ENCODE data around the gene GMDS. TPM values are rescaled to one million over a fixed set of nuclear protein-coding genes. Genes with fewer than 3 reads are reported as not detected.

The GMDS gene
- total RNA-seq, 1 donor from 2014 or later = 17.9 TPM

- no peak for DNase-seq (ENCODE audit: low read depth)
- TF ChIP-seq CTCF (conservative IDR thresholded peaks at IDR 0.05; ENCODE audit: low read depth, low read length) = no peak
- no peak overlapping the region for H3K4me3 ChIP-seq (ENCODE audit: low read depth, low read length)
These were observed 582.9 kb downstream of the GMDS start for GRCh38 chr6:1662534-1662933.

GRCh38 chr6:1659816-1660215, 585.6 kb downstream of the GMDS start:
- no peak for DNase-seq (ENCODE audit: low read depth)
- H3K4me3 ChIP-seq (ENCODE audit: low read depth, low read length) = no peak overlapping the region
- no peak for TF ChIP-seq CTCF (conservative IDR thresholded peaks at IDR 0.05; ENCODE audit: low read depth, low read length)

- H3K4me3 ChIP-seq (ENCODE audit: low read depth, low read length) = no peak overlapping the region
- no peak for DNase-seq (ENCODE audit: low read depth)
- no peak for TF ChIP-seq CTCF (conservative IDR thresholded peaks at IDR 0.05; ENCODE audit: low read depth, low read length)
These were observed 587.0 kb downstream of the GMDS start for GRCh38 chr6:1658212-1659005.

- H3K4me3 ChIP-seq (ENCODE audit: low read depth, low read length) = no peak overlapping the region
- no peak for TF ChIP-seq CTCF (conservative IDR thresholded peaks at IDR 0.05; ENCODE audit: low read depth, low read length)
- DNase-seq (ENCODE audit: low read depth) = no peak
These were observed 587.6 kb downstream of the GMDS start for GRCh38 chr6:1657771-1658165.

- no peak for TF ChIP-seq CTCF (conservative IDR thresholded peaks at IDR 0.05; ENCODE audit: low read depth, low read length)
- DNase-seq (ENCODE audit: low read depth) = peak; percentile 19
- H3K4me3 ChIP-seq (ENCODE audit: low read depth, low read length) = no peak overlapping the region
These were observed 588.2 kb downstream of the GMDS start for GRCh38 chr6:1657116-1657770.

DNA sequence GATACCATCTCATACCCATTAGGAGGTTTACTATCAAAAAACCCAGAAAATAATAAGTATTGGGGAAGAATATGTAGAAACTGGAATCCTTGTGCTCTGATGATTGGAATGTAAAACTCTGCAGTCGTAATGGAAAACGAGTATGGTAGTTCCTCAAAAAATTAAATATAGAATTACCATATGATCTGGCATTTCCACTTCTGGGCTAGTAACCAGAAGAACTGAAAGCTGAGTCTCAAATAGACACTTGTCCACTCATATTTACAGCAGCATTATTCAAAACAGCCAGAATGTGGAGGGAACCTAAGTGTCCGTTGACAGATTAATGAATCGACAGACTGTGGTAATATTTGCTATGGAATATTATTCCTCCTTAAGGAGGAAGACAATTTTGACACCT, 591.4 kb downstream of the GMDS start:
- no peak for DNase-seq (ENCODE audit: low read depth)
- H3K4me3 ChIP-seq (ENCODE audit: low read depth, low read length) = no peak overlapping the region
- TF ChIP-seq CTCF (conservative IDR thresholded peaks at IDR 0.05; ENCODE audit: low read depth, low read length) = no peak
